ENCODE measurements around the gene DPP6. TPM values are rescaled to one million over a fixed set of nuclear protein-coding genes. Genes with fewer than 3 reads are reported as not detected.
"Not testable (repeated sequence)": the region's sequence is repeated elsewhere in the genome, so short reads cannot be mapped to it uniquely, and the experiment has no call there.

DPP6 gene
- total RNA-seq, 1 donor from 2014 or later: 0.05 TPM

DNA sequence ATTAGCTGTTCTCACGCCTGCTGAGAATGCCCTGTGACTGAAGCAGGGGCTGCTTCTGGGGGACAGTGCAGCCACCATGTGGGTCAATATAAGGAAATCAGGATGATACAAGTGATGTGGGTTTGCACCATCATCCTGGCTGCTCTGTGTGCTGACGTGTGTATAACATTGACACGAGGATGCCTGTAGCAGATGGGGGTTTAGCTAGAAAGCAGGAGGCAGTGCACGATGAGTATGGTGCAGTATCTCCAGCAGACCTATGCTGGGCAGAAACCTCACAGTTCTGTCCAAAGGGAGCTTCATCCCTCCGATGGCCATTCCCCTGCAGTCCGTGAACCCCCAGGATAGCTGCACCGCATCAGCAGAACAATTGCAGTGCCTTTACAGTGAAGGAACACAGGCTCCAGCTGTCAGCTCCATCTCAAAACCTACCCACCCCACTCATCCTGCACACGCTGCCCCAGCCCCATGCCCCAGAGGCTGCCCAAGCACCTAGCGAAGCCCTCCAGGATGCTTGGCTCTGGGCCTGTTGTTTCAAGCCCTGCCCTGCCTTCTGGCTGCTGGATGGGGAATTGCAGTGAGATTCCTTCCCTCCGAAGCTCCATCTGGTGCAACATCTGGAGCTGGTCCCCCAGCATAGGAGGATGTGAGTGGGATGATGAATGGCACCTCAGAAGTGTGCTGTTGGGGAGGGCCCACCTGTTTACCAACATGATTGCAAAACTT, 96.8 kb downstream of the DPP6 start:
- DNase-seq (ENCODE audit: low read depth): not testable (repeated sequence)

DNA sequence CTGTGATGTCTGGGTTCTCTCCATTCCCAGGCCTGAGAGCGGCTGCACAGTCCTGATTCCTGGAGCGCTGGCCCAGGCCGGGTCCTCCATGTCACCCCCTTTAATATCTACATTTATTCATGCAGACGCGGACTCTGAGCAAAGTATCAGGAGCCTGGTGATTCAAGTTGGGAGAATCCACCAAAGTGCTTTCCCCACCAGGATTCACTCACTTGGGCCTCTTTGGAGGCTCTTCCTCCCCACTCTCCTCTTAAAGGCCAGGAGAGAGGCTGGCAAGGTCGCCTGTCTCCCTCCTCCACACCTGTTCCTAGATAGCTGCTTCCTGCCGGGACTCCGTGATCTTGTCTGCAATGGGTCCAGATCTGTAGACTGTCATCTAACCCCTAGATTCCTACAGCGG, 98.5 kb downstream of the DPP6 start:
- DNase-seq (ENCODE audit: low read depth): not testable (repeated sequence)

- DNase-seq (ENCODE audit: low read depth): not testable (repeated sequence)
Observed at GRCh38 chr7:154151306-154151705, 99.1 kb downstream of the DPP6 start.

GRCh38 chr7:154155928-154156327, 103.7 kb downstream of the DPP6 start:
- not testable (repeated sequence) for DNase-seq (ENCODE audit: low read depth)

DNA sequence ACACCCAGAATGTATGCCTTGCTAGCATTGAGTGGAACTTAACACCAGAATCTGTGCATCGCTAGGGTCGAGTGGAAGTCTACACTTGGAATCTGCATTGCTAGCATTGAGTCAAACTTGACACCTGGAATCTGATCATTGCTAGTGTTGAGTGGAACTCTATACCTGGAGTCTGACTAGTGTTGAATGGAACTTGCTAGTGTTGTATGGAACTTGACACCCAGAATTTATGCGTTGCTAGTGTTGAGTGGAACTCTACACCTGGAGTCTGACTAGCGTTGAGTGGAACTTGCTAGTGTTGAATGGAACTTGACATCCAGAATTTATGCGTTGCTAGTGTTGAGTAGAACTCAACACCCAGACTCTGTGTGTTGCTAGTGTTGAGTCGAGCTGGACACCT, 110.7 kb downstream of the DPP6 start:
- DNase-seq (ENCODE audit: low read depth): not testable (repeated sequence)

DNA sequence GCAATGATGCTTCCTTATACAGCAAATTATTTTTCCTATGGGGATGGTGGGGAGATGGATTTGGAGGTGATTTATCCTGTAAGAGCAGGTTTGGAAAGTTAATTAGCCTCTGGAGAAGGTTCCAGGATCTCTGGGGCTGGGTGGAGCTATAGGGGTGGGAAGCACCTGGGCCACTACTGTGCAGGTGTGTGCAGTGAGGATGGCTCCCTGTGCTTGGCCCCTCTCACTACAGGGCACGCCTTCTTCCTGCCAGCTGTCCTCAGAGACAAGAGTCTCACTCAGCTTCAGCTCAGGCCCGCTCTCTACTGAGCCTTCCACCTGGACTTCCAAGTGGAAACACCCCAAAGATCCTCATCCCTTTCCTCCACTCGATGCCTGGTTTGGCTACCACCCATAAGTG, 111.4 kb downstream of the DPP6 start:
- not testable (repeated sequence) for DNase-seq (ENCODE audit: low read depth)

DNA sequence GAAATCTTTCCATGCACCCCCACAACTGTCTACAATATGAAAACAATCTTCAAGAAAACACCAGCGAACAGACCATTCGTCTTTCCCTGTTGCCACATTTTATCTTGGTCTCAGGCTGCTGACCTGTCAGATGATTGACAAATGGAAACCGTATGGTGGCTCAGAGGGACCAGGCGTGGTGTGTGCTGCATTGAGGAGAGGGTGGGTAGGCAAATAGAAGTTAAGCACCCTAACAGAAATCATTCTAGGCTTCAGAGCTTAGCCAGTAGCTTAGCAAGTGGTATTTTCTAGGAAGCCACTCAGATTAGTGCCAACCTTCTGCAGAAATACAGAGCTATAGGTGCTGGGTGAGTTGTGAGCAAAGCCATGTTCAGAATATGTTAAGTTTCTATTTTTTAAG, 114.9 kb downstream of the DPP6 start:
- no peak for DNase-seq (ENCODE audit: low read depth)

DNA sequence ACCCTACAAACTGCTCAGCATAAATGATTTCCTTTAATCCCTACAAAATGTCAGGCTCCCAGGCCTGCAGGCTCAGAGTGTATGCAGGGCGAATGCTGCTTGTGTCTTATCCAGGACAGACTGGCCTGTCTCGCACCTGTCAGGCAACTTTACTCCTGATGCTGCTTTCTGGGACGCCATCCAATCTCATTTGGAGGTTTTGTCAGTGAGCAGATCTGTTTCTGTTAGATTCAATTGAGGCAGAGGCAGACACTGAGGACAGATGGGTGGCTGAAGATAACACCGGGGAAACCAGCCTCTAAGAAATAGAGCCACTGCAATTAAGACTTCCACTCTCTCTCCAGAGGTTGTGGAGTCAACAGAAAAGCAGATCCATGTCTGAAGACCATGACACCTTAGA, 115.6 kb downstream of the DPP6 start:
- no peak for DNase-seq (ENCODE audit: low read depth)

DNA sequence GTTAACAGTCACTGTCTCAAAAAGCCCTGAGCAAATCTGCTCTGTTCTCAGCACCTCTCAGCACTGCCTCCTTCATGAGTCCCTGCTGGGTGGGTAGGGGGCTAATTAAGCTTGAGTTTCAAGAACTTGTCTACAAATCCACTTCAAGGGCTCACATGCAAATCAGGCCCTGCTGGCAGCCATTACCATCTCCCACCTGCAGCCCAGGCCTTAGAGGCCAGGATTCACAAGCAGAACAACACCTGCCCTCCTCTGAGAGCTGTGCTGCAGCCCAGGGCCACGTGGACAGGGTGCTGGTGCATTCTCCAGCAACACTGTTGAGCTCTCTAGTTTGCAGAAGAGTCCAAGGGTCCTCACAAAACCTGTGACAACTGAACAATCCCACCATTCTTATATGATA, 119.2 kb downstream of the DPP6 start:
- DNase-seq (ENCODE audit: low read depth): no peak

GRCh38 chr7:154172236-154172635, 120.0 kb downstream of the DPP6 start:
- no peak for DNase-seq (ENCODE audit: low read depth)

DNA sequence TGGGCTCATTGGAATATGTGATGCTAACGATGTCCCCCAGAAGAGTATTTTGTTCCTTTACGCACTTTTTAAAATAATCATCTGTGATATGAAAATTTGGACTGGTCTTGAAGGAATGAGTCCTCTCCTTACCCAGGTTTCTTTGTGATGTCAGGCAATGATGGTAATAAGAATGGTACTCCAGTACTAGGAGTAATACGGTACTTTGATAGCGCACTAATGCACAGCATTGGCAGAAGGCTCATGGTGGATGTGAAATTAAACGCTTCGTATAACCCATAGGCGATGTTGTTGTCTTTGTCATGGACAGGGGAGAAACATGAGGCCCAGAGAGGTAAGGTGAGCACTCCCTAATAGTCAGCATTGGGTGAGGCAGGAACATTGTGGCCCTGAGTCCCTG, 125.4 kb downstream of the DPP6 start:
- DNase-seq (ENCODE audit: low read depth): no peak

DNA sequence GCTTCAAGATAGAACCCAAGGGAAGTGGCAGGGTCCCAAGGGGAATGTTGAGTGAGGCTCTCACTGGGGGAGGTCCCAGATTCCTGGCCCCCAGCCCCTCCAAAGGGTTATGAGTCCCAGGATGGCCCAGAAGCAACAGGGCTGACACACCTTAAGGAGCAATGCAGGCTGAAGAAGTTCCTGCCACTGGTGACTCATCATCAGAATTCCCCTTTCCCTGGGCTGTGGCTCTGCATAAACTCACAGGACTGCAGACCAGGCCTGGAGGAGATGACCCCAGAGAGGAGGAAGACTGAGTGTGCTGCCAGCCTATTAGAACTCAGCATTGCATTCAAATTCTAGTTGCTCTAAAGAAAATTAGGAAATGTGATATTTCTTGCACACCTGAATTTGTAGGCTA, 126.7 kb downstream of the DPP6 start:
- peak; percentile 22 for DNase-seq (ENCODE audit: low read depth)

- DNase-seq (ENCODE audit: low read depth): no peak
Observed at GRCh38 chr7:154183482-154183881, 131.3 kb downstream of the DPP6 start.

DNA sequence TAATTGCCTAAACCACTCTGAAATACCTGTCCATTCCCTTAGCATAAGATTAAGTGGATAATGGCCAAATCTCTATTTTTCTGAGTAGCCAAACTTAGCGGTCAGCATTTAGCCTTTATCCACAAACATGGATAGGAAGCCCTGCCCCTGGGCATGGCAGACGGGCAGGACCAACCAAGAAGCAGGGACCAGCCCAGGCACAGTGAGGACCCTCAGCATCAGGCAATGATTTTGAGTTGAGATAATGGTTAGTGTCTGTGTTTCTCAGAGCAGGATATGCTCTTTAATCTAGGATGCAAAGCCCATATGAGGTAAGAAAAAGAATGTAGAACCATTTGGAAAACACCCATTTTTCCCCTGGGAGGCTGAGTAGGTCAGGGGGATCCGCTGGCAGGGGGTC, 131.7 kb downstream of the DPP6 start:
- DNase-seq (ENCODE audit: low read depth): no peak

GRCh38 chr7:154186811-154187210, 134.6 kb downstream of the DPP6 start:
- no peak for DNase-seq (ENCODE audit: low read depth)

- no peak for DNase-seq (ENCODE audit: low read depth)
Observed at GRCh38 chr7:154188330-154188729, 136.1 kb downstream of the DPP6 start.

- DNase-seq (ENCODE audit: low read depth): no peak
Observed at GRCh38 chr7:154195266-154195665, 143.1 kb downstream of the DPP6 start.

GRCh38 chr7:154198481-154198880, 146.3 kb downstream of the DPP6 start:
- DNase-seq (ENCODE audit: low read depth): no peak

- DNase-seq (ENCODE audit: low read depth): no peak
Observed at GRCh38 chr7:154200241-154200640, 148.0 kb downstream of the DPP6 start.

GRCh38 chr7:154202002-154202401, 149.8 kb downstream of the DPP6 start:
- no peak for DNase-seq (ENCODE audit: low read depth)

GRCh38 chr7:154204046-154204445, 151.8 kb downstream of the DPP6 start:
- no peak for DNase-seq (ENCODE audit: low read depth)

- DNase-seq (ENCODE audit: low read depth): no peak
Observed at GRCh38 chr7:154212861-154213260, 160.7 kb downstream of the DPP6 start.

DNA sequence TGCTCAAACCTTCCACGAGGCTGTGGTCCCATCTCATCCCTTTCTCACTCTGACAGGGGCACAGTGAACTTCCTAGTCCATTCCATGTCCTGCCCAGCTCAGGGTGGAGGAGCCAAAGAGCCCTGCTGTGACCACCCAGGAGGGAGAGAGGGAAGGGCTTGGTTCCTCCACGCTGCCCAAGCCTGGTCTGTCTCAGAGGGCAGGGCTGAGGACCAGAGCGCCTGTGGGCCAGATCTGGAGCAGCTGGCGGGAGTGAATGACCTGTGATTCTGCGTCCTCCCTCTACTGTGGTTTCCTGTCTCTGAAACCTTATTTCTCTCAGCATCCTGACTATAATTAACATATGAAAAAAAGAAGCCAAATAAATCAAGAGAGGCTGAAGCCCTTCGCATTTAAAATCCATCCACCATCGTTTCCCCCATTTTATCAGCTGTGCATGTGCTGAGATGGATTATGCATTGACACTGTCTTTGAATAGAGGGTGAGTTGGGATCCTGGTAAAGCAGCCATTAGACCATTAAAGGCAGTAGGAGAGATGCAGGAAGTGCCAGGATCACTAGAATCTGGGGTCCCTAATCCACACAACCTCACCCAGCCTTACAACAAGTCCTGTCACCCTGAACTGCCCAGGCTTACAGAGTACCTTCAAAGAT, 165.6 kb downstream of the DPP6 start:
- no peak for DNase-seq (ENCODE audit: low read depth)

DNA sequence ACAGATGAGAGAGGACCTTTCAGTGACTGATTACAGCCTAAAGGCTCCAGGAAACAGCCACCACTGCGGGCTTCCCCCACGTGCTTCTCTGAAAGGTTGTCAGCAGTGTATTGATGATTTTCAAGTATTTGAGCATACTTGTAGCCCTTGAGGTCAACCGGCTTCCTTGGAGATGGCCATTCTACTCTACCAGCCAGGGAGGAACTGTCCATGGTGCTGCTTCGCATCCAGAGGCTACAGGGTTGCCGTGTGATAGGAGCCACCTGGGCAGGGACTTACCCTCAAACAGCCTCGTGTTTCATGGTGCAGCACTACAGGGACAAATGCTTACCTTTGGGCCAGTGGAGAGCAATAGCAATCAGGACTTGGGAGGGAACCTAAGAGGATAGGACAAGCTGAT, 179.5 kb downstream of the DPP6 start:
- DNase-seq (ENCODE audit: low read depth): no peak

Data from renal cortical epithelial cell (primary cell).